Progenitor cell of endocrine pancreas (in vitro differentiated cells): ENCODE results near the gene ZNF57. TPM values are rescaled to one million over a fixed set of nuclear protein-coding genes. Genes with fewer than 3 reads are reported as not detected.
A peak's percentile ranks its signal among the peaks of the same experiment; 100 is the strongest.
"Not testable (repeated sequence)": the region's sequence is repeated elsewhere in the genome, so short reads cannot be mapped to it uniquely, and the experiment has no call there.

ENCODE experiments used
- DNase-seq: peaks from one replicate; pipeline ENCODE4 v3.0.0; 2021; ENCODE audit warnings: low spot score; ENCODE audit not compliant: unreplicated experiment
- H3K27ac Mint-ChIP-seq: 2 replicates; pipeline ENCODE4 v1.8.0; 2021; ENCODE audit warnings: mild to moderate bottlenecking, moderate library complexity, mixed read lengths
- H3K27me3 Mint-ChIP-seq: 2 replicates; pipeline ENCODE4 v1.8.0; 2021; ENCODE audit warnings: mixed read lengths
- H3K36me3 Mint-ChIP-seq: 2 replicates; pipeline ENCODE4 v1.8.0; 2022; ENCODE audit warnings: mixed read lengths; ENCODE audit not compliant: insufficient read depth
- H3K4me1 Mint-ChIP-seq: 2 replicates; pipeline ENCODE4 v1.8.0; 2021; ENCODE audit warnings: low read depth, mixed read lengths
- H3K4me3 Mint-ChIP-seq: 2 replicates; pipeline ENCODE4 v1.8.0; 2021; ENCODE audit warnings: low read depth, mild to moderate bottlenecking, moderate library complexity, mixed read lengths
- H3K9me3 Mint-ChIP-seq: 2 replicates; pipeline ENCODE4 v1.8.0; 2021; ENCODE audit warnings: low read depth, mixed read lengths
- total RNA-seq: library from RNA; stranded (reverse); gene quantifications from 2 replicates; pipeline ENCODE4 v1.2.1, GENCODE V29; 2021
- TF ChIP-seq, protein P1 (sequence below): fragments of 200-600 bp; sonication (generic); IDR thresholded peaks from one replicate; pipeline ENCODE4 v1.5.0; 2021; ENCODE audit warnings: antibody characterized with exemption, mild to moderate bottlenecking; ENCODE audit not compliant: unreplicated experiment

Gene ZNF57
- total RNA-seq, 1 donor from 2014 or later, result 3.8 TPM

GRCh38 chr19:2963122-2963521 is 62.4 kb downstream of the ZNF57 start:
- no peaks in the 10 kb centered on the region for H3K9me3 Mint-ChIP-seq
- peaks cover 5% of the 10 kb centered on the region for H3K4me1 Mint-ChIP-seq
- H3K27ac Mint-ChIP-seq, result no peak overlapping the region
- DNase-seq, result no peak
- H3K36me3 Mint-ChIP-seq, result no peaks in the 10 kb centered on the region
- no peaks in the 10 kb centered on the region for H3K27me3 Mint-ChIP-seq
- TF ChIP-seq, protein P1, sequence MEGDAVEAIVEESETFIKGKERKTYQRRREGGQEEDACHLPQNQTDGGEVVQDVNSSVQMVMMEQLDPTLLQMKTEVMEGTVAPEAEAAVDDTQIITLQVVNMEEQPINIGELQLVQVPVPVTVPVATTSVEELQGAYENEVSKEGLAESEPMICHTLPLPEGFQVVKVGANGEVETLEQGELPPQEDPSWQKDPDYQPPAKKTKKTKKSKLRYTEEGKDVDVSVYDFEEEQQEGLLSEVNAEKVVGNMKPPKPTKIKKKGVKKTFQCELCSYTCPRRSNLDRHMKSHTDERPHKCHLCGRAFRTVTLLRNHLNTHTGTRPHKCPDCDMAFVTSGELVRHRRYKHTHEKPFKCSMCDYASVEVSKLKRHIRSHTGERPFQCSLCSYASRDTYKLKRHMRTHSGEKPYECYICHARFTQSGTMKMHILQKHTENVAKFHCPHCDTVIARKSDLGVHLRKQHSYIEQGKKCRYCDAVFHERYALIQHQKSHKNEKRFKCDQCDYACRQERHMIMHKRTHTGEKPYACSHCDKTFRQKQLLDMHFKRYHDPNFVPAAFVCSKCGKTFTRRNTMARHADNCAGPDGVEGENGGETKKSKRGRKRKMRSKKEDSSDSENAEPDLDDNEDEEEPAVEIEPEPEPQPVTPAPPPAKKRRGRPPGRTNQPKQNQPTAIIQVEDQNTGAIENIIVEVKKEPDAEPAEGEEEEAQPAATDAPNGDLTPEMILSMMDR, result no peak
- H3K4me3 Mint-ChIP-seq, result no peak overlapping the region

DNA sequence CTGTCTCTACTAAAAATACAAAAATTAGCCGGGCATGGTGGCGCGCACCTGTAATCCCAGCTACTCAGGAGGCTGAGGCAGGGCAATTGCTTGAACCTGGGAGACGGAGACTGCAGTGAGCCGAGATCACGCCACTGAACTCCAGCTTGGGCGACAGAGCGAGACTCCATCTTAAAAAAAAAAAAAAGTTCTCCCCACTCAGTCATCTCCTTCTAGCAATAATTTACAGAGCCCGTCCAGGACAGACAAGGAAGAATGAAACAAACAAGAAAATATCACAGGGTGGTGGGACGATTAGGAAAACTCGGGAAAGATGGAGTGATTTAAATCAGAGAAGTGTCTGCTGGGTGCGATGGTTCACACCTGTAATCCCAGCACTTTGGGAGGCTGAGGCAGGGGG is 62.9 kb downstream of the ZNF57 start:
- not testable (repeated sequence) for H3K4me3 Mint-ChIP-seq, H3K27ac Mint-ChIP-seq, H3K27me3 Mint-ChIP-seq, DNase-seq, H3K4me1 Mint-ChIP-seq, H3K9me3 Mint-ChIP-seq, H3K36me3 Mint-ChIP-seq

GRCh38 chr19:2964874-2965273 is 64.1 kb downstream of the ZNF57 start:
- no peaks in the 10 kb centered on the region for H3K9me3 Mint-ChIP-seq
- DNase-seq, result no peak
- no peaks in the 10 kb centered on the region for H3K27me3 Mint-ChIP-seq
- H3K36me3 Mint-ChIP-seq, result no peaks in the 10 kb centered on the region
- no peak overlapping the region for H3K4me3 Mint-ChIP-seq
- peaks cover 11% of the 10 kb centered on the region for H3K4me1 Mint-ChIP-seq
- H3K27ac Mint-ChIP-seq, result no peak overlapping the region
- TF ChIP-seq, protein P1, result no peak

DNA sequence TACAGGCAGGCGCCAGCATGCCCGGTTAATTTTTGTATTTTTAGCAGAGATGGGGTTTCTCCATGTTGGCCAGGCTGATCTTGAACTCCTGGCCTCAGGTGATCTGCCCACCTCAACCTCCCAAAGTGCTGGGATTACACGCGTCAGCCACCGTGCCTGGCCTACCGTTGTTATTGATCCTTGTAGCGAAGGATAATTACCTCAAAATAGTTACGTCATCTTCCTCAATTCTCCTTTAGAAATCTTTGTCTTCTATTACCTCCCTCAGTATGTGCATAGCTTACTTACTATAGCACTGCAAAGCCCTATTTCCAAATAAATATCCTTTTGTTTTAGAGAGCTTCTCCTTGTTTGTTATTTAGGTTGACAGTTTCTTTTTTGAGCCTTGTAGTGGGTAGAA is 67.2 kb downstream of the ZNF57 start:
- no peaks in the 10 kb centered on the region for H3K27me3 Mint-ChIP-seq
- H3K27ac Mint-ChIP-seq, result peak overlapping the region; percentile 90
- TF ChIP-seq, protein P1, result no peak
- peaks cover 9% of the 10 kb centered on the region for H3K4me1 Mint-ChIP-seq
- H3K4me3 Mint-ChIP-seq, result no peak overlapping the region
- DNase-seq, result no peak
- H3K36me3 Mint-ChIP-seq, result no peaks in the 10 kb centered on the region
- H3K9me3 Mint-ChIP-seq, result no peaks in the 10 kb centered on the region

Other genes with a start within 250 kb of the ZNF57 start
- 9.9 and 11.3 TPM in 2 replicates for gene GNG7, start 198.2 kb upstream of the ZNF57 start, total RNA-seq
- 8.6 and 10.8 TPM in 2 replicates for gene DIRAS1, start 179.6 kb upstream of the ZNF57 start, total RNA-seq
- 22.7 and 23.8 TPM in 2 replicates for gene SLC39A3, start 160.9 kb upstream of the ZNF57 start, total RNA-seq
- 74.1 and 77.5 TPM in 2 replicates for gene SGTA, start 117.7 kb upstream of the ZNF57 start, total RNA-seq
- gene THOP1, start 115.4 kb upstream of the ZNF57 start, total RNA-seq, result 103 and 108 TPM in 2 replicates
- 12.1 and 14.1 TPM in 2 replicates for gene ZNF554, start 81.1 kb upstream of the ZNF57 start, total RNA-seq
- 13.3 and 13.7 TPM in 2 replicates for gene ZNF555, start 59.5 kb upstream of the ZNF57 start, total RNA-seq
- not detected in 2 replicates for gene ZNF556, start 33.6 kb upstream of the ZNF57 start, total RNA-seq
- 6.3 and 7.1 TPM in 2 replicates for gene ZNF77, start 44.0 kb downstream of the ZNF57 start, total RNA-seq
- gene TLE6, start 76.6 kb downstream of the ZNF57 start, total RNA-seq, result 18.4 and 21.0 TPM in 2 replicates
- gene TLE2, start 128.4 kb downstream of the ZNF57 start, total RNA-seq, result 147 and 160 TPM in 2 replicates
- gene TLE5, start 161.6 kb downstream of the ZNF57 start, total RNA-seq, result 469 and 507 TPM in 2 replicates
- gene GNA11, start 193.4 kb downstream of the ZNF57 start, total RNA-seq, result 37.9 and 39.5 TPM in 2 replicates
- not detected in 2 replicates for gene GNA15, start 235.1 kb downstream of the ZNF57 start, total RNA-seq